Caco-2 (cell line): ENCODE results near the gene MTFP1. TPM values are rescaled to one million over a fixed set of nuclear protein-coding genes. Genes with fewer than 3 reads are reported as not detected.

Source experiments
- BruUV-seq: library from RNA; stranded (reverse); fragments of 400-500 nt; replicated peaks from 2 replicates; lab custom pipeline; 2021; lab: Mats Ljungman, UMichigan
- CTCF ChIA-PET: fragments of 300-600 bp; sonication (Branson Sonifier 250); formaldehyde crosslinking; loops from one replicate; lab custom pipeline; 2022; ENCODE audit warnings: antibody characterized with exemption; lab: Charles Lee
- POLR2A ChIA-PET: fragments of 300-600 bp; sonication (Branson Sonifier 250); formaldehyde crosslinking; loops from one replicate; lab custom pipeline; 2022; ENCODE audit warnings: antibody characterized with exemption; lab: Charles Lee
- DNase-seq, 2 experiments: peaks; one replicate each; pipeline versions ENCODE4 v3.0.0 to v3.0.0-alpha.2; 2020 to 2022
- H3K27me3 ChIP-seq: replicated peaks from 2 replicates; pipeline ENCODE4 v1.6.0; 2011; ENCODE audit warnings: low read length; ENCODE audit not compliant: control insufficient read depth, insufficient read depth
- H3K36me3 ChIP-seq: 2 replicates; pipeline ENCODE4 v1.5.1; 2011; ENCODE audit warnings: low read length; ENCODE audit not compliant: control insufficient read depth, insufficient read depth
- H3K4me1 ChIP-seq: fragments of 250-450 bp; sonication (Bioruptor Pico); 2 replicates; pipeline ENCODE4 v1.5.1; 2020; ENCODE audit warnings: mild to moderate bottlenecking
- H3K4me3 ChIP-seq: 2 replicates; pipeline ENCODE4 v1.5.1; 2011; ENCODE audit warnings: low read depth, mild to moderate bottlenecking, control low read depth, low read length
- H3K9me3 ChIP-seq: fragments of 250-450 bp; sonication (Bioruptor Pico); 2 replicates; pipeline ENCODE4 v1.5.1; 2020; ENCODE audit warnings: mild to moderate bottlenecking, moderate library complexity
- H3K27ac Mint-ChIP-seq: one replicate; pipeline ENCODE4 v1.8.0; 2022; ENCODE audit warnings: mixed read lengths; ENCODE audit not compliant: unreplicated experiment
- H3K27me3 Mint-ChIP-seq: one replicate; pipeline ENCODE4 v1.8.0; 2022; ENCODE audit warnings: mixed read lengths; ENCODE audit not compliant: insufficient read depth, unreplicated experiment
- H3K36me3 Mint-ChIP-seq: one replicate; pipeline ENCODE4 v1.8.0; 2022; ENCODE audit warnings: mild to moderate bottlenecking, mixed read lengths; ENCODE audit not compliant: insufficient read depth, unreplicated experiment
- H3K4me1 Mint-ChIP-seq: one replicate; pipeline ENCODE4 v1.8.0; 2022; ENCODE audit warnings: low read depth, mixed read lengths; ENCODE audit not compliant: unreplicated experiment
- H3K4me3 Mint-ChIP-seq: one replicate; pipeline ENCODE4 v1.8.0; 2022; ENCODE audit warnings: mild to moderate bottlenecking, moderate library complexity, mixed read lengths; ENCODE audit not compliant: unreplicated experiment
- H3K9me3 Mint-ChIP-seq: one replicate; pipeline ENCODE4 v1.8.0; 2022; ENCODE audit warnings: mixed read lengths; ENCODE audit not compliant: unreplicated experiment
- intact Hi-C: fragments of 100-400 bp; cut with micrococcal nuclease; formaldehyde crosslinking; loops from one replicate; pipeline ENCODE4 v1.10.0; 2022; ENCODE audit not compliant: unreplicated experiment
- total RNA-seq: library from RNA; stranded (reverse); gene quantifications from 2 replicates; pipeline ENCODE4 v1.2.3, GENCODE V29; 2022
- TF ChIP-seq, protein P1 (sequence below), 2 experiments: fragments of 200-600 bp in 1 of 2; IDR thresholded peaks; 1 replicate in 1 of 2; 2 replicates in 1 of 2; pipeline versions ENCODE4 v1.5.1 to v1.8.0; 2011 to 2022; ENCODE audit warnings: antibody characterized with exemption in 1 of 2, control low read depth in 1 of 2, inconsistent platforms in 1 of 2, low read depth in 1 of 2, low read length in 1 of 2, mild to moderate bottlenecking in 1 of 2, moderate library complexity in 1 of 2; ENCODE audit not compliant: insufficient read depth in 1 of 2, severe bottlenecking in 1 of 2, unreplicated experiment in 1 of 2

MTFP1 gene
- total RNA-seq, 1 experiment from 2014 or later, result 20.6 TPM

DNA sequence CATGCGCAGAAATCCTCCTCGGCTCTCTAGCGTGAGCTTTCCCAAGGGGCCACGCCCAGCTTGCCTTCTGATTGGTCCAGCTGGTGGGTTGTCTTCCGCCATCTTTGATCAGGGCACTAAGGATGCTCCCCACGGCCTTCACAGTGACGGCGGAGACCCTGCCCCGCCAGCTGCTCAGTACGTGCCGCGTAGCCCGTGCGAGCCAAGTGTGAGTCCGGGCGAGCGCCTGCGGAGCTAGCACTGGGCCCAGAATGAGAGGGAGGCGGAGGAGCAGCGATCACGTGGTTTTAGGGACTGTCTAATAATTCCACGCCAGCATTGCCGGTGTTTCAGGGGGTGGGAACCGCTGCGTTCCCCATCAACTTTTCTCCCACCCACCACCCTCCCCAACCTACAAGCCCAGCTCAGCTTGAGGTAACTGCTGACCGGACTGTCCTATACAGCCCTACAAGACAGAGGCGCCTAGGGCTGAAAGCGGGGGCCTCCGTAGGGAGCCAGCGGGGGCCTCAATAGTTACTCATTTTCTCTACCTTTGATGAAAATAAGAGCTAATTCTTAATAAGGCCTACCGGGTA lies 1.5 kb upstream of the MTFP1 start:
- Mint-ChIP-seq H3K4me1 (peaks cover 35% of the 10 kb centered on the region), H3K36me3 (peaks cover 28% of the 10 kb centered on the region), H3K9me3 (no peaks in the 10 kb centered on the region), H3K27ac (peak overlapping the region; percentile 82), H3K4me3 (peak overlapping the region; percentile 85), H3K27me3 (no peaks in the 10 kb centered on the region)
- intact Hi-C loops, result loop anchor here (1.0 kb wide), 1 partner anchor 33 kb away; no protein-coding TSS in a partner anchor
- H3K9me3 ChIP-seq, result no peaks in the 10 kb centered on the region
- BruUV-seq, result no TSS peak
- peaks cover 1% of the 10 kb centered on the region; the same call in 1 of the 2 replicates for H3K36me3 ChIP-seq
- DNase-seq, result peak; percentile 98 to 99
- ChIA-PET CTCF (interaction anchor here (0.6 to 4.3 kb wide), 13 partner anchors 11 to 136 kb away, joined by 3 to 29 read pairs (median 6); partner anchors contain the start of genes RNF215 and SEC14L2), POLR2A (interaction anchor here (0.5 to 2.1 kb wide), 11 partner anchors 10 to 1273 kb away, joined by 3 to 19 read pairs (median 6); partner anchors contain the start of genes CCDC157, PES1, RNF215 and SEC14L2)
- H3K4me3 ChIP-seq, result peak overlapping the region; percentile 62
- TF ChIP-seq, protein P1, sequence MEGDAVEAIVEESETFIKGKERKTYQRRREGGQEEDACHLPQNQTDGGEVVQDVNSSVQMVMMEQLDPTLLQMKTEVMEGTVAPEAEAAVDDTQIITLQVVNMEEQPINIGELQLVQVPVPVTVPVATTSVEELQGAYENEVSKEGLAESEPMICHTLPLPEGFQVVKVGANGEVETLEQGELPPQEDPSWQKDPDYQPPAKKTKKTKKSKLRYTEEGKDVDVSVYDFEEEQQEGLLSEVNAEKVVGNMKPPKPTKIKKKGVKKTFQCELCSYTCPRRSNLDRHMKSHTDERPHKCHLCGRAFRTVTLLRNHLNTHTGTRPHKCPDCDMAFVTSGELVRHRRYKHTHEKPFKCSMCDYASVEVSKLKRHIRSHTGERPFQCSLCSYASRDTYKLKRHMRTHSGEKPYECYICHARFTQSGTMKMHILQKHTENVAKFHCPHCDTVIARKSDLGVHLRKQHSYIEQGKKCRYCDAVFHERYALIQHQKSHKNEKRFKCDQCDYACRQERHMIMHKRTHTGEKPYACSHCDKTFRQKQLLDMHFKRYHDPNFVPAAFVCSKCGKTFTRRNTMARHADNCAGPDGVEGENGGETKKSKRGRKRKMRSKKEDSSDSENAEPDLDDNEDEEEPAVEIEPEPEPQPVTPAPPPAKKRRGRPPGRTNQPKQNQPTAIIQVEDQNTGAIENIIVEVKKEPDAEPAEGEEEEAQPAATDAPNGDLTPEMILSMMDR (IDR thresholded peaks at IDR 0.05; ENCODE audit: insufficient read depth in 1 of 2, low read depth in 1 of 2, low read length in 1 of 2, severe bottlenecking in 1 of 2, unreplicated experiment in 1 of 2), result no peak
- peaks cover 41% of the 10 kb centered on the region for H3K4me1 ChIP-seq
- no peaks in the 10 kb centered on the region for H3K27me3 ChIP-seq

DNA sequence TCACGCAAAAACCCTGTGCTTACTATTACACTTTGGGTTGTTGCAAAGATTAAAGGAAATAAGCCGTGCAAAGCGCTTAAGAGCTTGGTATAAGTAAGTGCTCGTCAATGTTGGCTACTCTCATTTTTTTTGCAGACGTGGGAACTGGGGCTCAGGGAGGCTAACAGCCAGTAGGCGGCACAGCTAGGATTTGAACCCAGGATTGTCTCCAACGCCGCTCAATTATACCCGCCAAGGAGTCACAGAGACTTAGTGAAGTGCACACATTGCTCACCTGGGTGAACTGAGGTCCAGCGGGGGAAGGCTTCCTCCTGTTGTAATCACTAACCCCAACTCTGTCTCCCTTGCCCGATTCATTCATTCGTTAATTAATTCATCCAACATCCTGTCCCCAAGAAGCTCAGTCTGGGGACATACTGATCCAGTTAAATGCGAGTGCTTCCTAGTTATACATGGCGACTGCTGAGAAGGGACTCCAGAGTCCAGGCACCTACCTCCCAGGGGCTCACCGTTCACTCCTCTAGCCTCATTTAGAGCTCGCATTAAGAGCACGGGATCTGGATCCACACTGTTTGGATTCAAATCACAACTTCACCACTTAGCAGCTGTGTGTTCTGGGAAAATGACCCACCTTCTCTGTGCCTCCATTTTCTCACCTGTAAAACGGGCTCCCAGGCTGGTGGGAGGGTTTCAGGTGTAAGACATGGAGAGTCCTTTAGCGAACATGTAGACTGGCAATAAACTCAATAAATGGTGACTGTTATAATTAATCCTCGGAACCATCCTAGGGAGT lies 838 bp upstream of the MTFP1 start:
- H3K4me1 ChIP-seq, result peaks cover 36% of the 10 kb centered on the region
- no peaks in the 10 kb centered on the region for H3K27me3 ChIP-seq
- peaks cover 1% of the 10 kb centered on the region; the same call in 1 of the 2 replicates for H3K36me3 ChIP-seq
- peak overlapping the region; percentile 82 for H3K27ac Mint-ChIP-seq
- no peaks in the 10 kb centered on the region for H3K27me3 Mint-ChIP-seq
- H3K36me3 Mint-ChIP-seq, result peaks cover 23% of the 10 kb centered on the region
- H3K9me3 ChIP-seq, result no peaks in the 10 kb centered on the region
- DNase-seq, result no peak
- H3K4me3 Mint-ChIP-seq, result peak overlapping the region; percentile 85
- BruUV-seq, result TSS peak; percentile 5
- intact Hi-C loops, result no loop called here
- H3K4me3 ChIP-seq, result peak overlapping the region; percentile 62
- ChIA-PET CTCF (interaction anchor here (0.6 to 4.3 kb wide), 6 partner anchors 20 to 137 kb away, joined by 3 to 29 read pairs (median 12); partner anchors contain the start of genes RNF215 and SEC14L2), POLR2A (interaction anchor here (0.5 to 2.1 kb wide), 7 partner anchors 10 to 545 kb away, joined by 3 to 19 read pairs (median 6); partner anchors contain the start of genes CCDC157, RNF215, SEC14L2 and SF3A1)
- H3K4me1 Mint-ChIP-seq, result peaks cover 35% of the 10 kb centered on the region
- TF ChIP-seq, protein P1 (IDR thresholded peaks at IDR 0.05; ENCODE audit: insufficient read depth in 1 of 2, low read depth in 1 of 2, low read length in 1 of 2, severe bottlenecking in 1 of 2, unreplicated experiment in 1 of 2), result no peak
- H3K9me3 Mint-ChIP-seq, result no peaks in the 10 kb centered on the region

DNA sequence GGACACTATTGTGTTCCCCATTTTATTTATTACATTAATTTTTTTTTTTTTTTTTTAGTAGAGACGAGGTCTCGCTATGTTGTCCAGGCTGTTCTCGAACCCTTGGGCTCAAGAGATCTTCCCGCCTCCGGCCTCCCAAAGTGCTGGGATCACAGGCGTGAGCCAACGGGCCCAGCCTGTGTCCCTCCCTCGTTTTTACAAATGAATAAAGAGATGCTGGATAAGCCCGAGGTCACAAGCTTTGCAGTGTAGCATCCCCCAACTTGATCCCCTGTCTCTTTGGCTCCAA lies 297 bp upstream of the MTFP1 start:
- no peaks in the 10 kb centered on the region for H3K9me3 ChIP-seq
- H3K4me1 ChIP-seq, result peaks cover 32% of the 10 kb centered on the region
- no TSS peak for BruUV-seq
- ChIA-PET POLR2A (no interaction called here), CTCF (interaction anchor here (2.3 to 4.3 kb wide), 2 partner anchors 28 to 38 kb away, joined by 18 to 29 read pairs; partner anchors contain the start of genes RNF215 and SEC14L2)
- DNase-seq, result no peak
- TF ChIP-seq, protein P1 (IDR thresholded peaks at IDR 0.05; ENCODE audit: insufficient read depth in 1 of 2, low read depth in 1 of 2, low read length in 1 of 2, severe bottlenecking in 1 of 2, unreplicated experiment in 1 of 2), result no peak
- Mint-ChIP-seq H3K4me3 (peak overlapping the region; percentile 85), H3K9me3 (no peaks in the 10 kb centered on the region), H3K27ac (peak overlapping the region; percentile 82), H3K27me3 (no peaks in the 10 kb centered on the region), H3K4me1 (peaks cover 32% of the 10 kb centered on the region), H3K36me3 (peaks cover 21% of the 10 kb centered on the region)
- H3K27me3 ChIP-seq, result no peaks in the 10 kb centered on the region
- H3K36me3 ChIP-seq, result peaks cover 1% of the 10 kb centered on the region; the same call in 1 of the 2 replicates
- intact Hi-C loops, result no loop called here
- peak overlapping the region; percentile 62 for H3K4me3 ChIP-seq
